ENCODE data around the gene PLXNA2.

The PLXNA2 gene

DNA sequence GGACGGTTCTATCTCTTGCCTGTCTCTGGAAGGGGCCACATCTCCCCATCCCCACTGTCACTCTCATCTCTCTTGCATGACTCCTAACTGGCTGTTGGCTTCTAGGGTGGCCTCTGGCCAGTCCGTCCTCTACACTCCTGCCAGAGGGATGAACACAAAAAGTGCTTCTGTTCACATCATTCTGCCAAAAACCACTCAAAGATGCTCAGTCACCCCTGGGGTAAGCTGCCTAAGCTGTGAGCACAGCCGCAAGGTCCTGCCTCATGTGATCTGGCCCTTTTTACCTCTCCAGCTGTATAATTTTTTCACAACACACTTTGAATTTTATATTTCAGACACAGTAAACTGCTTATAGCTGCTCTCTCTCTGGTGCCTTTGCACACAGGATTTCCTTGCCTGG lies 235.7 kb downstream of the PLXNA2 start:
- DNase-seq: no peak

- DNase-seq: no peak
Measured at GRCh38 chr1:208007938-208008342, 236.2 kb downstream of the PLXNA2 start.

- DNase-seq: no peak
Measured at GRCh38 chr1:208007319-208007937, 236.8 kb downstream of the PLXNA2 start.

- no peak for DNase-seq
Measured at GRCh38 chr1:208006258-208006920, 237.8 kb downstream of the PLXNA2 start.

DNA sequence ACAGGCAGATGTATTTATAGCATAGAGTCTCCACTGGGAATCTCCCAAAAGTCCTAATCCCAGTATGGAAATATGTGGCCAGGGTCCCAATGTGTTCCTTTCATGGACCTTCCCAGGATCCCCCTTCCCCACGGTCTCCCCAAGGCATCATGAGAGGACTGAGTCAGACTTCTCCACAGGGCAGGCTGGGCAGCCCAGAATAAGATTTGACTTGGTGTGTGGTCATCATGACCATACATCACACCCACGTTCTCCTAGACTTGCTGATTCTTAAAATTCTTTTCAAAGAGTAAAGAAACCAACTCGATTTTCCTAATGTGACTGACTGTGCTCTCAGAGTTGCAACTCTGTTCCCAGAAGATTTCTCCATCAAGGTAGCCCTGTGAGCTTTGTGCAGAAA lies 239.3 kb downstream of the PLXNA2 start:
- no peak for DNase-seq

- no peak for DNase-seq
Measured at GRCh38 chr1:208003241-208003640, 240.9 kb downstream of the PLXNA2 start.

DNA sequence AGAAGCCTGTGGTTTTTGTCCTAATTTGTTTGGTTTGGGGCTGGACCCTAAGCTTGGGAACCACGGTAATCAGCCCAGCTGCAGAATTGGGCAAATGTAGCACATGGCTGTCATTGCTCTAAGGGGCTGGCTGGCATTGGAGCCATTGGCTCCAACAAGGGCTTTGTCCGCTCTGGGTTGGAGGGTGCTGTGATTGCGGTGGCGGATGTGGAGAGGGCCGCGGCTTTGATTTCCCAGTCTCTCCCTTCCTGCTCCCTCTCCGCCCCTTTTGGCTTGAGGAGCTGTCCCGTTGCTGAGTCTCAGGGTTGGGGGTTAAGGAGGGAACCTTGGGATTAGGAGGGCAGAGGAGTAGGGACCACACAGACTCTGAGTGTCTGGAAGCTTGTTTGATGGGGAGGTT lies 241.5 kb downstream of the PLXNA2 start:
- no peak for DNase-seq

DNA sequence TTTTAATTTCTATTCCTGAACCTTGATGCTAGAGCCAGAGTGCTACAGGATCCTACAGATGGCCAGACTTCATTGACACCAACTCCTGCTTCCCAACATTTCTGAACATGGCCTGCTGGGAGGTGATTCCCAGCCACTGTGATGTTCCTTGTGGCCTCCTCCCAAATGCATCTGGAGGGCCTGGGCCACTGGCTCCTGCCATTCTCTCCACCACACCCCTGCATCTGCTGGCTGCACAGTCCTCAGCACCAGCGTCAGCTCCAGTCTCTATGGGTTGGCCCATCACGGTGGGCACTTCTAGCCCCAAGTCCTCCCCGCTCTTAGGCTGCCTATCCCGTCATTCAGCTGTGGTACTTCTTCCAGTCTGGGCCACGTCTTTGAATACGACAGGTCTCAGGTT lies 242.1 kb downstream of the PLXNA2 start:
- no peak for DNase-seq

DNA sequence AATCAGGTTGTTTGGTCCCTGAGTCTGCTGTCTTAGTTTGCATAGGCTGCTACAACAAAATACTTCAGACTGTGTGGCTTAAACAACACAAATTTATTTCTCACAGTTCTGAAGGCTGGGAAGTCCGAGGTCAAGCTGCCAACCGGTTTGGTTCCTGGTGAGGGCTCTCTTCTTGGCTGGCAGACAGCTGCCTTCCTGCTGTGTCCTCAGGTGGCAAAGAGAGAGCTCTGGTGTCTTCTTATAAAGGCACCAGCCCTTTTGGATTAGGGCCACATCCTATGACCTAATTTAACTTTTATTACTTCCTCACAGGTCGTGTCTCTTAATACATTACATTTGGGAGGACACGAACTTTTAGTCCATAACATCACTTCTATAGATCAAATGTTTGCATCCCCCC lies 243.7 kb downstream of the PLXNA2 start:
- DNase-seq: no peak

GRCh38 chr1:207999972-208000371 lies 244.2 kb downstream of the PLXNA2 start:
- DNase-seq: no peak

GRCh38 chr1:207999274-207999915 lies 244.8 kb downstream of the PLXNA2 start:
- no peak for DNase-seq

GRCh38 chr1:207998691-207999090 lies 245.5 kb downstream of the PLXNA2 start:
- no peak for DNase-seq

- peak; percentile 77 for DNase-seq
Measured at GRCh38 chr1:207997486-207998268, 246.5 kb downstream of the PLXNA2 start.

DNA sequence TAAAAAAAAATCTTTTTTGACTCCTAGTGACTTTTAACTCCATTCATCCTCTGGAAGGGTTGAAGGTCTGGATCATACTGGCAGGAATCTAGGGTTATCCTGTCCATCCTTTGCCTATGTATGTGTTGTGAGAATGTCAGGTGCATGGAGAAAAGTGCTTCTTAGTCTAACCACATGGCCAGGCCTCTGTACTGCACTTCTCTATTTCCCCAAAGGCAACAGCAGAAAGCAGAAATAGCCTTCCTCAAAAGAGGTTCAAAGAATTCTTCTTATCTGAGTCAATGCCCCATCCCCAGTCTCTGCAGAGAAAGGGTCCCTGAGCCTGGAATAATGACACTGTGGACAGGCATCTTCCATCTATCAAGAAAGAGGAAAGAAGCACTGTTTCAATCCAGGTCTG lies 247.5 kb downstream of the PLXNA2 start:
- DNase-seq: no peak

DNA sequence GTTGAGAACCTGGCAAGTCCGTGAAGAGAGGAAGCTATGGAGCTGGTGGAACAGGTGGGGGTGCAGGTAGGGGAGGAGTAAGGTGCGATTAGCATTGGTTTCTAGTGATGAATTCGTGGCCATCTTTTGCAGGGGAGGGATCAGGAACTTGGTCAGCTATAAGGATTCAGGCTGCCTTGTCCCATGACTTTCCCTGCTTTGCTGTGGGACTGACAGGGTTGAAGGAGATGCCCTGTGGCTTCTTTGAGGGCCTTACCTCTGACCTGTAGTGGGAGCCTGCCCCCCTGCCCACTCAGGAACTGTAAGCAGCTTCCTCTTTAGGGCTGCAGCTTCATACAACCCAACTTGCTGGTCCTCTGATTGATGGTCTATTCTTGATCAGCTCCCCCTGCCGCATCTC lies 248.6 kb downstream of the PLXNA2 start:
- no peak for DNase-seq

DNA sequence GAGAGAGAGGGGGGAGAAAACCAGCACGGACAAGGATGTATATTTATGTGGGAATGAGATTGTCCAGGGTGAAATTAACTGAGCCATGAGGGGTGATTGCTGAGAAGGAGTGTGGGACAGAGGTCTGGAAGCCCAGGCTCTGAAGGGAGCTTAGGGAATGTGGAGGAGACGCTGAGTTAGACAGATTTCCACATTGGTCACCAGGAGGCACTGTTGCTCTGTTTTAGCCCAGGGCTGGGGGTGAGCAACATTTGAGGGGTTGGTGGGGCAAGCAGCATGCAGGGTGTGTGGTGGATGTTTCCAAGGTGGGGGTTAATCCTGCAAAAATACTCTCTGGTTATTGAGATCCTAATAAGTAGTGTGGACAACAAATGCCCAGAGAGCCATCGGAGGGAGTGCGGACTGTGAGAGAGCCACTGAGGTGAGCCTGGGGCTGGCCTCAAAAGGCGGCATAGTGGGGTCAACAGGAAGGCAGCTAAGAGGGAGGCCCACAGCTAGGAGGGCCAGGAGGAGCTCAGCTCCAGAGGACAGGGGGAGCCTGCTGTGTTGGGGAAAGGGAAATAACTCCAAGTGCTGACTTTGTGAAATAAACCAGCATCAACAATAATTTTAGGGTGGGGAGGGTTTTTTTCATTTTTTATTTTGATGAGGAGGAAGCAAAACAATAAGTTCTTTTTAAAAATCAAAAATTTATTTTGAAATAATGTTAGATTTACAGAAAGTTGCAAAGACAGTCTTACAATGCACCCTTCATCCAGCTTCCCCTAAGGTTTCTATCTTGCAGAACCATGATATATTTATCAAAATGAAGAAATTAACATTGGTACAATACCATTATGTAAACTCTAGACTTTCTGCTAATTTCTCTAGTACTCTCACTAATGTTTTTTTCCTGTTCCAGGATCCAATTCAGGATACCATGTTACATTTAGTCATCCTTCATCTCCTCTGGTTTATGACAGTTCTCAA lies 250.4 kb downstream of the PLXNA2 start:
- no peak for DNase-seq

DNA sequence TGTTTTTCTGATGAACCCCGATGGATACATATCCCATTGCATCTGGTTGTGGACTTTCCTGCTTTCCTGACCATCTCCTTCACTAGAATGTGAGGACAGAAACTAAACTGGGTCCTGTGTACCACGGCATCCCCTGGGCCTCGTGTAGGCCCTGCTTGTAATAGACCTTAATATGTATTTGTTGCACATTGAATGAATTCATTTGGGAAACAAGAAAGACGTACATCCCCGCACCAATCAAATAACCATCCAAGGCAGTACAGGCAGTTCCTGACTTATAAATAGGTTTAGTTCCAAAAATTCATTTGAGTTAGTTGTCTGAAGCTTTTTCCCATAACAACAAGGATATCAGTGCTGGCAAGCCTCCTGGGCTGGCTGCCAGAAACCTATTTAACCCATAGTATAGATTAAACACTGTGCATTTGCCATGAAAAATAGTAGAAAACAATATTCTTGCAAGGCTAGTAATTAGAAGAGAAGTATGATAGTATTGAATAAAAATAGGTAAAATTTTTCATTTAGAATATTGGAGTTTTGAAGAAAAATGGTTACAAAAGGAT lies 251.4 kb downstream of the PLXNA2 start:
- no peak for DNase-seq

GRCh38 chr1:207991583-207992026 lies 252.6 kb downstream of the PLXNA2 start:
- DNase-seq: no peak

GRCh38 chr1:207990876-207991582 lies 253.2 kb downstream of the PLXNA2 start:
- DNase-seq: no peak

DNA sequence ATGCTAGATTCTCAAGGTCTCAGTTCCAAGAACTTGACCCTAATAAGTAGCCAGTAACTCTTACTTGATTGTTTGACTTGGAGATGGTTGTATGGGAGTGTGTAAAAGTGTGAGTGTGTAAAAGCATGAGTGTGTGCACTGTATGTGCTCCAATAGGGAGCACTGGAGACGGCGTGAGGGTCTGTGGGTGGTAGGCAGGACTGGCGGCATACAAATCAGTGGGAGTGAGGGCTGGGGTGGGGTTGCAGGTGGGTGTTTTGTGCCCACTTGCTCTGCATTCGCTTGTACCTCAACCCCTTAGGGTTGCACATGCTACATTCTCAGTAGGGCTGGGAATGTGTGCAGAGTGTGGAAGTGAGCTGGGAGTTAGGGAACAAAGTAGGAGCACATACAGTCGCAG lies 253.7 kb downstream of the PLXNA2 start:
- no peak for DNase-seq

Data from right hindlimb (tissue), 1 donor.